ENCODE results near the gene RFFL.

The RFFL gene

DNA sequence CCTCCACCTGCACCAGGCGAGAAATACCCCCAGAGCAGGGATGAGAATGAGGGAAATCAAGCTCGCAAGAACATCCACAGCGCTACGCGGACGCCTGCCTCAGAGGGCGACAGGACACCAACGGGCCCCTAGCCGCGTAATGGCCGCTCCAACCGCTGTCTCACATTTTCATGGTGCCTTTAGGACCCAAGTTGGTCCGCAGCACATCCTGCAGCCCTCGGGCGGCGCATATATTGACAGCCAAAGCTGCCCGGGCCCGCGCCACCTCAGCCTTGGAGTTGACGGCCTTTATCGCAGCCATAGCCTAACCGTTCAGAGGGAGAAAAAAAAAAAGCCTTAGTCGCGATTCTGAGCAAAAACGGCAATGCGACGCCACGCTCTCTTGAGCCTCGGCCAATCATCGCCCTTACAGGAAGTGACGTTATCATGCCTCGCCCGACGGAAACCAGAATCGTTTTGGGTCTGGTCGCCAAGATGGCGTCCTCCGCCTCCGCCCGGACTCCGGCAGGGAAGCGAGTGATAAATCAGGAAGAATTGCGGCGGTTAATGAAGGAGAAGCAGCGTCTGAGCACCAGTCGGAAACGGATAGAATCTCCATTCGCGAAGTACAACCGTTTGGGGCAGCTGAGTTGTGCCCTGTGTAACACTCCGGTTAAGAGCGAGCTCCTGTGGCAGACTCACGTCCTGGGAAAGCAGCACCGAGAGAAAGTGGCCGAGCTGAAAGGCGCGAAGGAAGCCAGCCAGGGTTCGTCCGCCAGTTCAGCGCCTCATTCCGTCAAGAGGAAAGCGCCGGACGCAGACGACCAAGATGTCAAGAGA is 102.2 kb downstream of the RFFL start, which contains the start of the genes CCT6B and ZNF830:
Gene CCT6B, minus strand, starts transcription at position 368 of the 819 bp plus-strand sequence. Its CDS starts 67 bp downstream, at position 301.
Gene ZNF830, plus strand, starts transcription at position 448 of the 819 bp plus-strand sequence. Its CDS starts 27 bp downstream, at position 475.
- DNase-seq = peak; percentile 90 to 94

DNA sequence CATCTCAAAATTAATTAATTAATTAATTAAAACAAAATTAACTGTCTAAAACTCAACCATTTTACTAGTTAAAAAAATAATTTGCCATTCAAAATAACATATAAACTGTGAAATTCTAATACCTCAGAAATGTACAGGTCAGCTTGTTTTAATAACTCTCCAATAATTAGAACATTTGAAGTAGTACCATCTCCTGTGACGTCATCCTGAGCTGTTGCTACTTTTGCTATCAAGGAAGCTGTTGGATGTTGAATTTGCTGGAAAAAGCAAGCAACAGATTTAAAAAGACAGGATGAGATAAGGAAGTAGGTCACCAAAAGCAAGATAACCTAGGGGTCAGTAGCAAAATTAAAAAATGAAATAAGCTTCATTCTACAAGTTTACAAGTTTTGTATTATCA is 105.1 kb downstream of the RFFL start:
- no peak for DNase-seq

Data from NCI-H446 (cell line).